GM19240 (cell line): ENCODE results near the gene CDHR2.
"Not testable (repeated sequence)": the region's sequence is repeated elsewhere in the genome, so short reads cannot be mapped to it uniquely, and the experiment has no call there.

Experiments
- DNase-seq: peaks from one replicate; pipeline ENCODE4 v3.0.0; 2011; ENCODE audit warnings: low spot score; ENCODE audit not compliant: insufficient read length

The CDHR2 gene

DNA sequence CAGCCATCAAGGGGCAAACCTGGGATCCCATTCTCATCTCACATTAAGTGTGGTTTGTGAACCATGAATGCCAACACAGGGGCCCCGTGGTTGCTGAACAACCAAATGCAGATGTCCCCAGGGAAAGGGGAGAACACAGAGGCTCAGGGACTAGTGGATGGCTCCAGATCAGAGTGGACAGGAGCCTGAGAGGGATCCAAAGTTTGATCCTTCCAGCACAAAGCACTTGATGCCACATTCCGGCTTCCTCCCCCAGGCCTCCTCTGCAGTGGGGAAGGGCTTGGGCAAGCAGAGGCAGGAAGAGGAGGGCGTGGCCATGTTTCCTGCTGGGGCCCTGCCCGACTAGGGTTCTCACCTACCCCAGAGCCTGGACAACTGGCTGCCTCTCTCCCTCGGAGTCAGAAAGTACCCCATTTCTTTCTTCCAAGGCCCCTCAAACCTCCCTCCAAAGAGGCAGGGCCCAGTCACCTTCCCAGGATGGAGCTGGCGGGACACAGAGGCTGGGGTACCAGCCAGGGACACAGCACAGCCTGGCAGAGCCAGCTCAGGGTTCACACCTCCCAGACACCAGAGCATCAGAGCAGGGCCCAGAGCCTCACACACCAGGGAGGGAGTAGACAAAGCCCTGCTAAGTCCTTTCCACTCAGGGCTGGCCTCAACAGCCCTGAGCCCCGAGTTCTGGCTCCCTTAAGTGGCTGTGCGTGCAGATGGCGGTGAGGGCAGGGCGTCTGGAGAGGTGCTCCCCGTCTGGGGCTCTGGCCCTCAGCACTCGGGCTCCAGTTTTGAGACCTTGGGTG is 7.6 kb upstream of the CDHR2 start:
- DNase-seq, result no peak

DNA sequence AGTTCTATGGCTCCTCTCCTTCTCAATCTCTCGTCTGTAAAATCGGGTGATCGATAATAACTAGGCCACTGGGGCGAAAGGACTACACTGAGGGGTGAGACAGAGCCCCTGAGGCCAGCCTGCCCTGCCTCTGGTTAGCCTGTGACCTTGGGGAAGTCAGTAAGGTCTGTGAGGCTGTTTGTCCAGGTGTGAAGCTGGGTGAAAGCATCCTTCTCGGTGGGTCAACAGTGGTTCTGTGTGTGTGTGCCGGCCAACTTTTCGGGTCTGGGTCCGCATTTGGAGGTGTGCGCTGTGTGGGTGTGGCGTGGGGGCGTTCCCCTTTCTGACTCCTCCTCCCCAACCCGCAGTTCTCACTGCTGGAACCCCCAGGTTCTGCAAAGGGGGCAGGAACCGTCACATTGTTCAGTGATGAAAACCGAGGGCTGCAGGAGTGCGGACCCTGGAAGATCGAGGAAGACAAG is 7.0 kb upstream of the CDHR2 start:
- DNase-seq, result no peak

- DNase-seq, result no peak
Observed at GRCh38 chr5:176542596-176543427, 6.3 kb upstream of the CDHR2 start.

GRCh38 chr5:176543428-176544182 is 5.5 kb upstream of the CDHR2 start:
- no peak for DNase-seq

GRCh38 chr5:176545388-176545736 is 3.8 kb upstream of the CDHR2 start:
- DNase-seq, result no peak

- no peak for DNase-seq
Observed at GRCh38 chr5:176545737-176546509, 3.2 kb upstream of the CDHR2 start.

DNA sequence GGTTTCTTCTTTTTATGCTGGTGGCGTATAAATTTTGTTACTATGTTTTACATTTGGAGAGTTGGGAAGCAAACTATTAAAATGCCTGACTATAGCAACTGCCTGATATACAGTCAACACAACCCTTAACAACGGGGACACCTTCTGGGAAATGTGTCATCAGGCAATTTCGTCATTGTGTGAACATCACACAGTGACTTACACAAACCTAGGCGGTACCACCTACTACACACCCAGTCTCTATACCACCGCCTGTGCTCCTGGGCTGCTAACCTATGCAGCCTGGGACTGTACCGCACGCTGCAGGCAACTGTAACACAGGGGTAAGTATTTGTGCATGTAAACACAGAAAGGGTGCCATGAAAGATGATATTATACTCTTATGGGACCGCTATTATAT is 1.3 kb upstream of the CDHR2 start:
- no peak for DNase-seq

DNA sequence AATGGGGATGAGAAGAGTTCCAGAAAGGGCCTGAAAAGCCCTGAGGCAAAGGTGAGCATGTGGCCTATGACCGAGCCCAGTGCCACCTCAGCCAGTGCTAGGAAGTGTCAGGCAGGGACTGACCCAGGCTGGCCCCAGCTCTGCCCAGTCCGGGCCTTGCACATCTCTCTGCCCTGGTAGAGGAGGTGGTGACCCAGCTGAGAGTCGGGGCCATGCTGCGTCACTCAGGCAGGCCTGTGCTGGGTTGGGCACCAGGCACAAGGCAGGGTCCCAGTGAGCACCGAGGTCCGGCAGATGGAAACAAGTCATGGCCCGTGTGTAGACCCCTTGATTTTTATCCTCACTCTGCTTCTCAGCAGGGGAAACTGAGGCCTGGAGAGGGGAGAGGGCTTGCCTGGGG is 729 bp downstream of the CDHR2 start:
- no peak for DNase-seq

- DNase-seq, result no peak
Observed at GRCh38 chr5:176550275-176550831, 1.2 kb downstream of the CDHR2 start.

DNA sequence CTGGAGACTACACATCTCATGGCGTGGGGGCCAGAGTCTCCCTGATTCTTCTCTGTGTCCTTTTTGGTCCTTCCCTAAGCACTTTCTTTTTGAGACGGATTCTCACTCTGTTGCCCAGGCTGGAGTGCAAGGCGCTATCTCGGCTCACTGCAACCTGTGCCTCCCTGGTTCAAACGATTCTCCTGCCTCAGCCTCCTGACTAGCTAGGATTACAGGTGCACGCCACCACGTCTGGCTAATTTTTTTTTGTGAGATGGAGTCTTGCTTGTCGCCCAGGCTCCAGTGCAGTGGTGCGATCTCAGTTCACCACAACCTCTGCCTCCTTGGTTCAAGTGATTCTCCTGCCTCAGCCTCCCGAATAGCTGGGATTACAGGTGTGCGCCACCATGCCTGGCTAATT is 1.8 kb downstream of the CDHR2 start:
- DNase-seq, result not testable (repeated sequence)

DNA sequence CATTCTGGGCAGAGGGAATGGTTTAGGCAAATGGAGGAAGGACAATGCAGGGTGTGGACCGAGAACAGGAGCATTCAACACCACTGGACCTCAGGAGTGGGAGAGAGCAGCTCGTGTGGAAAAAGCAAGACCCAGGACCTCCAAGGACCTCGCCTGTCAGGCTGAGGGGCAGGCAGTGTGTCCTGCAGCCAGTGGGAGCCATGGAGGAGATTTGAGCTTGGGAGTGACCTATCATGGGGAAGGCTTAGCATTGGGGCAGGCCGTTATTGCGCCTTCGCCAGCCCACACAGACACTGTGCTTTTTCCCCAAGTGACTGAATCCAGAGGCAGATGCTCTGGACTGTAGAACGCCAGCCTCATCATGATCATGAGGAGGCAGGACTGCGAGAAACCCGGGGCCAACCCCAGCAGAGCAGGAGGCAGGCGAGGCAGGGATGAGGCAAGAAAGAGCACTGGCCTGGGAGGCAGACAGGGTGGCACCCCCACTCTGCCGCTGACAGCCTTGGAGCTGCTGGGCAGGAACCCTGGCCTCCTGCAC is 3.3 kb downstream of the CDHR2 start:
- DNase-seq, result no peak

GRCh38 chr5:176553260-176554085 is 4.3 kb downstream of the CDHR2 start:
- DNase-seq, result no peak

- DNase-seq, result no peak
Observed at GRCh38 chr5:176557846-176558245, 8.7 kb downstream of the CDHR2 start.

DNA sequence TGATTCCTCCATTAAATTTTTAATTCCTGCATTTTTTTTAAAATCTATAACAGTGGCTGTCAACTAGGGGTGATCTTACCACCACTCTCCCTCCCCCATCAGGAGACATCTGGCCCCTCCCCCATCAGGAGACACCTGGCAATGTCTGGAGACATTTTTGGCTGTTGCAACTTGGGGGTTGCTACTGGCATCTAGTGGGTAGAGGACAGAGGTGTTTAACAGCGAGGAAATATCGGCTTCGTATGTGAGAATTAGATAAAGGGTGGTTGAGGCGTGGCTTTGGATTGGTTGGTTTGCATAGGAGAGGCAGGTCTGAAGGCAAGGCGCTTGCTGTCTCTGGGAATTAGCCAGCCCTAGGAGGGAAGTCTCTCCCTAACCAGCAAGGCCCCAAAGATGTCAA is 10.5 kb downstream of the CDHR2 start:
- DNase-seq, result no peak

DNA sequence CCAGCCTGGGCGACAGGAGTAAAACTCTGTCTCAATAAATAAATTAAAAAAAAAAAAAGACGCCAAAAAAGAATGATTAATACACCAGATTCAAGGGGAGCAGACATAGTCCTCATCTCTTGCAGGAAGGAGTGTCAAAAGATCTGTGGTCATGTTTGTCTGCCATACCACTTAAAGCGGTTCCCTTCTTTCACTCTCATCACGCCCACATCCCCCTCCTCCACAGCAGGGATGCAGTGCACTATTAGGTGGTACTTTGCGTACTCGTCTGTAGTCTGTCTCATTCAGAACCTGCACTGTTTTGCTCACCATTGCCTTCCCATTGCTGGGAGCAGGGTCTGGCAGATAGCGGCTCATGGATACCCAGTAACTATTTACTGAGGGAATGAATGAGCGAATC is 11.2 kb downstream of the CDHR2 start:
- DNase-seq, result no peak

GRCh38 chr5:176561259-176561658 is 12.1 kb downstream of the CDHR2 start:
- no peak for DNase-seq

DNA sequence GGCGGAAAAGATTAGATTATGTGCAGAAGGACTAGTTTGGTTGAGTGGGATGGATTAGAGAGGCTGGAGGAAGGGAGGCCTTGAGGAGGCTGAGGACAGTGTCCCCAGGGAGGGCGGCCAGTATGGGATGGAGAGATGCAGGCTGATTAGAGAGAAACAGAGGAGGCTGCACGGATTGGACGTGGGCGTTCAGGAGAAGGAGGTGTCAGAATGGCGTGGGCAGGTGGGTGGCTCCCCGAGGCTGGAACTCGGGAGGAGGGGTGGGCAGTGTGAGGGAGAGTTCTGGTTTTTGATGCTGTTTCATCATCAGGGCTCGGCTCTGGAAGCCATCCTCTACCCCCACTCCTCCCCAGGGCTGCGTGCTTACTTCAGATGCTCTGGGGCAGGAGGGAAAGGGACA is 13.0 kb downstream of the CDHR2 start:
- DNase-seq, result no peak

GRCh38 chr5:176564002-176564401 is 14.9 kb downstream of the CDHR2 start:
- no peak for DNase-seq

GRCh38 chr5:176565760-176566288 is 16.7 kb downstream of the CDHR2 start:
- DNase-seq, result no peak
